RWPE2 (cell line): ENCODE results near the gene MCOLN3.

Experiments used
- ATAC-seq: fragments of 200-7000 bp; cut with Tn5 transposase; 3 replicates; pipeline ENCODE4 v1.9.1; 2021; ENCODE audit warnings: low read depth
- DNase-seq: peaks from one replicate; pipeline ENCODE4 v3.0.0-alpha.2; 2020; ENCODE audit warnings: low spot score
- H3K27ac ChIP-seq: fragments of 450-650 bp; 2 replicates; pipeline ENCODE4 v1.5.1; 2017; ENCODE audit warnings: mild to moderate bottlenecking; ENCODE audit not compliant: poor library complexity, severe bottlenecking
- H3K27me3 ChIP-seq: fragments of 250-450 bp; sonication (Bioruptor Pico); 2 replicates; pipeline ENCODE4 v1.5.1; 2021; ENCODE audit warnings: mild to moderate bottlenecking, moderate library complexity; ENCODE audit not compliant: insufficient read depth, poor library complexity, severe bottlenecking
- H3K36me3 ChIP-seq: fragments of 250-450 bp; sonication (Bioruptor Pico); 2 replicates; pipeline ENCODE4 v1.5.1; 2020; ENCODE audit warnings: low read depth, mild to moderate bottlenecking, moderate library complexity
- H3K4me1 ChIP-seq: fragments of 250-450 bp; sonication (Bioruptor Pico); 2 replicates; pipeline ENCODE4 v1.5.1; 2021; ENCODE audit warnings: mild to moderate bottlenecking, moderate library complexity; ENCODE audit not compliant: insufficient read depth, poor library complexity, severe bottlenecking
- H3K4me3 ChIP-seq: fragments of 250-450 bp; sonication (Bioruptor Pico); 2 replicates; pipeline ENCODE4 v1.5.1; 2021; ENCODE audit warnings: mild to moderate bottlenecking, moderate library complexity; ENCODE audit not compliant: severe bottlenecking
- H3K9me3 ChIP-seq: fragments of 250-450 bp; sonication (Bioruptor Pico); 2 replicates; pipeline ENCODE4 v1.5.1; 2021; ENCODE audit warnings: mild to moderate bottlenecking, moderate library complexity; ENCODE audit not compliant: severe bottlenecking
- CTCF ChIP-seq: fragments of 450-650 bp; IDR thresholded peaks from one replicate; pipeline ENCODE4 v1.5.1; 2017; ENCODE audit warnings: mild to moderate bottlenecking, moderate library complexity; ENCODE audit not compliant: poor library complexity, severe bottlenecking

The MCOLN3 gene

GRCh38 chr1:85060038-85060437, 11.7 kb upstream of the MCOLN3 start:
- ATAC-seq (no peak), DNase-seq (no peak)
- TF ChIP-seq CTCF = no peak
- Histone ChIP-seq H3K4me3 (no peak overlapping the region), H3K4me1 (peaks cover 12% of the 10 kb centered on the region), H3K27me3 (no peaks in the 10 kb centered on the region), H3K9me3 (no peaks in the 10 kb centered on the region), H3K36me3 (no peaks in the 10 kb centered on the region), H3K27ac (no peak overlapping the region)

- Histone ChIP-seq H3K4me1 (peaks cover 12% of the 10 kb centered on the region), H3K9me3 (no peaks in the 10 kb centered on the region), H3K27me3 (no peaks in the 10 kb centered on the region), H3K27ac (no peak overlapping the region), H3K36me3 (no peaks in the 10 kb centered on the region), H3K4me3 (no peak overlapping the region)
- DNase-seq (no peak), ATAC-seq (no peak)
- TF ChIP-seq CTCF = no peak
These were observed 11.3 kb upstream of the MCOLN3 start for GRCh38 chr1:85059563-85059962.

- no peak overlapping the region for H3K27ac ChIP-seq
- no peak overlapping the region for H3K4me3 ChIP-seq
- H3K27me3 ChIP-seq = no peaks in the 10 kb centered on the region
- TF ChIP-seq CTCF = no peak
- DNase-seq = no peak
- H3K9me3 ChIP-seq = no peaks in the 10 kb centered on the region
- H3K4me1 ChIP-seq = peaks cover 12% of the 10 kb centered on the region
- no peak for ATAC-seq
- no peaks in the 10 kb centered on the region for H3K36me3 ChIP-seq
These were observed 10.5 kb upstream of the MCOLN3 start for GRCh38 chr1:85058786-85059185.

GRCh38 chr1:85058311-85058710, 10.0 kb upstream of the MCOLN3 start:
- no peak overlapping the region for H3K4me3 ChIP-seq
- H3K4me1 ChIP-seq = peaks cover 12% of the 10 kb centered on the region
- ATAC-seq = no peak
- no peak overlapping the region for H3K27ac ChIP-seq
- H3K9me3 ChIP-seq = no peaks in the 10 kb centered on the region
- no peak for DNase-seq
- H3K27me3 ChIP-seq = no peaks in the 10 kb centered on the region
- no peak for TF ChIP-seq CTCF
- no peaks in the 10 kb centered on the region for H3K36me3 ChIP-seq

GRCh38 chr1:85054664-85055063, 6.4 kb upstream of the MCOLN3 start:
- Histone ChIP-seq H3K36me3 (no peaks in the 10 kb centered on the region), H3K27ac (no peak overlapping the region), H3K9me3 (no peaks in the 10 kb centered on the region), H3K4me3 (no peak overlapping the region), H3K27me3 (no peaks in the 10 kb centered on the region), H3K4me1 (peaks cover 7% of the 10 kb centered on the region)
- TF ChIP-seq CTCF = no peak
- ATAC-seq (no peak), DNase-seq (no peak)
